ENCODE data around the gene PPARGC1A.

The PPARGC1A gene

GRCh38 chr4:23818097-23818885, 71.6 kb downstream of the PPARGC1A start:
- TF ChIP-seq ZFX (IDR thresholded peaks at IDR 0.05) = no peak
- TF ChIP-seq CTCF (conservative IDR thresholded peaks at IDR 0.05) = no peak
- no peak overlapping the region for H3K27ac ChIP-seq

GRCh38 chr4:23814996-23815660, 74.7 kb downstream of the PPARGC1A start:
- no peak overlapping the region for H3K27ac ChIP-seq
- no peak for TF ChIP-seq ZFX (IDR thresholded peaks at IDR 0.05)
- TF ChIP-seq CTCF (conservative IDR thresholded peaks at IDR 0.05) = no peak

- TF ChIP-seq CTCF (conservative IDR thresholded peaks at IDR 0.05) (no peak), ZFX (IDR thresholded peaks at IDR 0.05) (no peak)
- H3K27ac ChIP-seq = no peak overlapping the region
Observed at GRCh38 chr4:23814587-23814986, 75.3 kb downstream of the PPARGC1A start.

- no peak overlapping the region for H3K27ac ChIP-seq
- TF ChIP-seq CTCF (conservative IDR thresholded peaks at IDR 0.05) (no peak), ZFX (IDR thresholded peaks at IDR 0.05) (no peak)
Observed at GRCh38 chr4:23811161-23811560, 78.7 kb downstream of the PPARGC1A start.

GRCh38 chr4:23805450-23805851, 84.4 kb downstream of the PPARGC1A start:
- H3K27ac ChIP-seq = no peak overlapping the region

GRCh38 chr4:23789762-23790161, 100.1 kb downstream of the PPARGC1A start:
- no peak overlapping the region for H3K27ac ChIP-seq
- no peak for TF ChIP-seq CTCF (conservative IDR thresholded peaks at IDR 0.05)
- TF ChIP-seq ZFX (IDR thresholded peaks at IDR 0.05) = no peak

More at GRCh38 chr4:23805450-23805851, 84.4 kb downstream of the PPARGC1A start:
- TF ChIP-seq ZFX (IDR thresholded peaks at IDR 0.05) (no peak), CTCF (conservative IDR thresholded peaks at IDR 0.05) (no peak)

GRCh38 chr4:23788460-23788859, 101.4 kb downstream of the PPARGC1A start:
- H3K27ac ChIP-seq = no peak overlapping the region
- TF ChIP-seq ZFX (IDR thresholded peaks at IDR 0.05) (no peak), CTCF (conservative IDR thresholded peaks at IDR 0.05) (no peak)
